Measurements from ENCODE around the gene CLEC1A.
"Not testable (repeated sequence)": the region's sequence is repeated elsewhere in the genome, so short reads cannot be mapped to it uniquely, and the experiment has no call there.

The CLEC1A gene

DNA sequence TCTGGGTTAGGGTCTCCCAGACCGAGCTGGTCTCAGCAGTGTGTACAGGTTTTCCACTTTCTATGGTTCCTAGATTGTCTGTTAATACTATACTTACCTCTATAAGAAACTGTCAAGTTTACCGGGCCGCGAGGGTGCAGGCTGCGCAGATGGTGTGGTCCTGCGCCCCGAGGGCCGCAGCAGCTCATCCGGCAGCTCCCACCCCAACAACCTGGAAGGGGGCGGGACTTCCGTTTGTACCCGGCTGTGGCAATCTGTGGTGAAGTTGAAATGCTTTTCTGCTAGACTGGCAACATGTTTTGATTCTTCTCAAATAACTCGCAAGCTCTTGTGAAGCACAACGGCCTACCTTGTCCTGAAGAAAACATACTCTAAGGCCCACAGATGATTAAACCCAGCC, 68.3 kb downstream of the CLEC1A start, which contains the start of gene CLEC9A:
TSS of gene CLEC9A (plus strand) at position 237 of the 400 bp plus-strand sequence. CDS start 22,006 bp downstream, outside the sequence.
- peaks cover 0 to 2% of the 10 kb centered on the region in 2 donors for H3K4me1 ChIP-seq (ENCODE audit: control insufficient read depth in 2 of 2, insufficient read depth in 1 of 2, low read depth in 1 of 2, low read length in 2 of 2)
- no peaks in the 10 kb centered on the region for H3K36me3 ChIP-seq (replicated peaks in 1 of 2; ENCODE audit: control insufficient read depth in 2 of 2, insufficient read depth in 2 of 2, low read length in 2 of 2)
- no peak within 1 kb of the TSS for H2AK5ac ChIP-seq (ENCODE audit: low read depth, low read length)
- no peak within 1 kb of the TSS for H4K91ac ChIP-seq (ENCODE audit: low read depth, low read length, poor library complexity)
- H2BK15ac ChIP-seq (ENCODE audit: low read length) = no peak within 1 kb of the TSS
- H3K27me3 ChIP-seq (ENCODE audit: control insufficient read depth in 3 of 3, insufficient read depth in 3 of 3, low read depth in 1 of 3, low read length in 3 of 3) = no peaks in the 10 kb centered on the region
- no peak within 1 kb of the TSS for H4K8ac ChIP-seq (ENCODE audit: low read depth, low read length)
- no peak within 1 kb of the TSS for H3K18ac ChIP-seq (ENCODE audit: low read length)
- H2BK12ac ChIP-seq (ENCODE audit: low read length) = no peak within 1 kb of the TSS
- H3K9me3 ChIP-seq (replicated peaks in 1 of 2; ENCODE audit: control insufficient read depth in 2 of 2, insufficient read depth in 1 of 2, low read depth in 1 of 2, low read length in 2 of 2) = no peaks in the 10 kb centered on the region
- no peak within 1 kb of the TSS for H2BK120ac ChIP-seq (ENCODE audit: low read depth, low read length)
- no peak within 1 kb of the TSS for H3K9ac ChIP-seq (ENCODE audit: low read depth, low read length, poor library complexity)
- no peak within 1 kb of the TSS for H2AFZ ChIP-seq (ENCODE audit: low read length)
- H2BK5ac ChIP-seq (ENCODE audit: low read length) = no peak within 1 kb of the TSS
- H3K14ac ChIP-seq (ENCODE audit: low read length) = no peak within 1 kb of the TSS
- H3K23ac ChIP-seq (ENCODE audit: low read depth, low read length, poor library complexity) = no peak within 1 kb of the TSS
- no peak for DNase-seq (ENCODE audit: low spot score)
- no CpG with 5 or more reads among the region's 14 CpGs for WGBS, 2 donors (ENCODE audit: extremely low coverage in 2 of 2, insufficient read length in 2 of 2, insufficient replicate concordance in 1 of 2)
- H3K79me1 ChIP-seq (ENCODE audit: low read depth, low read length) = no peaks in the 10 kb centered on the region
- H3K4me2 ChIP-seq (ENCODE audit: insufficient read depth, low read length, poor library complexity, severe bottlenecking) = no peak within 1 kb of the TSS
- no peak within 1 kb of the TSS for H3K27ac ChIP-seq (replicated peaks; ENCODE audit: low read length)
- H3K4me3 ChIP-seq (ENCODE audit: low read length in 2 of 2) = no peak within 1 kb of the TSS
- H3K4ac ChIP-seq (ENCODE audit: low read length) = no peak within 1 kb of the TSS

DNA sequence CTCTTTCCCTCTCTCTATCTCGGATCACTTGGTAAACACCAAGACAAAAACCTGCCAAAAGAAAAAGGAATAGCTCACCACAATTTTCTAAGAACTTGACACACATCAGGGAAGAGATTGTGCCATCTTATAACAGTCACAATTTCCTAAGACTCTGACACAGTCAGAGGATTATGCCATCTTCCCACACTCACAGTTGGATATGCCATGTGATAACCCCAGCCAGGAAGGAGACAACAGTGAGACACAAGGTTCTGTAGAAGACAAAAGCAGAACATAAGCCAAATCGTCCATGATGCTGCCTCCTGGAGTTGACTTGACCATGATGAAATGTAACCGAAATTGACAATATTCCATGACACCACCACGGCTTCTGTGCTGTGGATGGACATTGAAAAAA, 71.1 kb downstream of the CLEC1A start:
- no peak overlapping the region for H3K27ac ChIP-seq (replicated peaks; ENCODE audit: low read length)
- no peak overlapping the region for H3K9ac ChIP-seq (ENCODE audit: low read depth, low read length, poor library complexity)
- H2BK12ac ChIP-seq (ENCODE audit: low read length) = no peak overlapping the region
- H3K79me1 ChIP-seq (ENCODE audit: low read depth, low read length) = no peaks in the 10 kb centered on the region
- H3K4ac ChIP-seq (ENCODE audit: low read length) = no peak overlapping the region
- no peak overlapping the region for H4K8ac ChIP-seq (ENCODE audit: low read depth, low read length)
- H3K4me1 ChIP-seq (ENCODE audit: control insufficient read depth in 2 of 2, insufficient read depth in 1 of 2, low read depth in 1 of 2, low read length in 2 of 2) = peaks cover 0 to 2% of the 10 kb centered on the region in 2 donors
- no peak overlapping the region for H3K4me3 ChIP-seq (ENCODE audit: low read length in 2 of 2)
- no peaks in the 10 kb centered on the region for H3K9me3 ChIP-seq (replicated peaks in 1 of 2; ENCODE audit: control insufficient read depth in 2 of 2, insufficient read depth in 1 of 2, low read depth in 1 of 2, low read length in 2 of 2)
- no peaks in the 10 kb centered on the region for H3K27me3 ChIP-seq (ENCODE audit: control insufficient read depth in 3 of 3, insufficient read depth in 3 of 3, low read depth in 1 of 3, low read length in 3 of 3)
- no peak overlapping the region for H3K23ac ChIP-seq (ENCODE audit: low read depth, low read length, poor library complexity)
- H2BK5ac ChIP-seq (ENCODE audit: low read length) = no peak overlapping the region
- no CpG with 5 or more reads among the region's 4 CpGs for WGBS, 2 donors (ENCODE audit: extremely low coverage in 2 of 2, insufficient read length in 2 of 2, insufficient replicate concordance in 1 of 2)
- H2BK120ac ChIP-seq (ENCODE audit: low read depth, low read length) = no peak overlapping the region
- H3K36me3 ChIP-seq (replicated peaks in 1 of 2; ENCODE audit: control insufficient read depth in 2 of 2, insufficient read depth in 2 of 2, low read length in 2 of 2) = no peaks in the 10 kb centered on the region
- no peak overlapping the region for H4K91ac ChIP-seq (ENCODE audit: low read depth, low read length, poor library complexity)
- peak overlapping the region; percentile 45 for H2AFZ ChIP-seq (ENCODE audit: low read length)
- H3K4me2 ChIP-seq (ENCODE audit: insufficient read depth, low read length, poor library complexity, severe bottlenecking) = no peak overlapping the region
- no peak overlapping the region for H3K18ac ChIP-seq (ENCODE audit: low read length)
- no peak overlapping the region for H3K14ac ChIP-seq (ENCODE audit: low read length)
- DNase-seq (ENCODE audit: low spot score) = no peak
- no peak overlapping the region for H2BK15ac ChIP-seq (ENCODE audit: low read length)
- no peak overlapping the region for H2AK5ac ChIP-seq (ENCODE audit: low read depth, low read length)

DNA sequence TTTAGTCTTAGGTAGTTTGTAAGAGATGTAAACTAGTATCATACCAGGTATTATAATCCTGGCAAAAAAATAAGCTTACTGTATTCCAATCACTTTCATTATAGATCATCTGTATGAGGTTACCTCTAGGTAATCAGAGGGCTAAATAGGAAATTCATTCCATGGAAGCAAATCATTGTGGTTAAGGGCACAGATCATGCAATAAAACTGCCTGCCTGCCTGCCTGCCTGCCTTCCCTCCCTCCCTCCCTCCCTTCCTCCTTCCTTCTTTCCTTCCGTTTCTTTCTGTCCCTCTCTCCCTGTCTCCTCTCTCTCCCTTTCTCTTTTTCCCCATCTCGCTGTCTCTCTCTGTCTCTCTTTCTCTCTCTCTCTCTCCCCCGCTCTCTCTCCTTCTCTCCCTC, 71.5 kb downstream of the CLEC1A start:
- WGBS, 2 donors (ENCODE audit: extremely low coverage in 2 of 2, insufficient read length in 2 of 2, insufficient replicate concordance in 1 of 2) = no CpG with 5 or more reads among the region's 3 CpGs
- Histone ChIP-seq H3K4ac (ENCODE audit: low read length) (no peak overlapping the region), H2AK5ac (ENCODE audit: low read depth, low read length) (no peak overlapping the region), H3K9me3 (replicated peaks in 1 of 2; ENCODE audit: control insufficient read depth in 2 of 2, insufficient read depth in 1 of 2, low read depth in 1 of 2, low read length in 2 of 2) (no peaks in the 10 kb centered on the region), H3K4me3 (ENCODE audit: low read length in 2 of 2) (no peak overlapping the region), H3K79me1 (ENCODE audit: low read depth, low read length) (no peaks in the 10 kb centered on the region), H3K36me3 (replicated peaks in 1 of 2; ENCODE audit: control insufficient read depth in 2 of 2, insufficient read depth in 2 of 2, low read length in 2 of 2) (no peaks in the 10 kb centered on the region), H2AFZ (ENCODE audit: low read length) (peak overlapping the region; percentile 45), H2BK12ac (ENCODE audit: low read length) (no peak overlapping the region), H4K8ac (ENCODE audit: low read depth, low read length) (no peak overlapping the region), H3K18ac (ENCODE audit: low read length) (no peak overlapping the region), H2BK120ac (ENCODE audit: low read depth, low read length) (no peak overlapping the region), H3K27ac (replicated peaks; ENCODE audit: low read length) (no peak overlapping the region), H3K9ac (ENCODE audit: low read depth, low read length, poor library complexity) (no peak overlapping the region), H3K27me3 (ENCODE audit: control insufficient read depth in 3 of 3, insufficient read depth in 3 of 3, low read depth in 1 of 3, low read length in 3 of 3) (no peaks in the 10 kb centered on the region), H3K4me2 (ENCODE audit: insufficient read depth, low read length, poor library complexity, severe bottlenecking) (no peak overlapping the region), H3K4me1 (ENCODE audit: control insufficient read depth in 2 of 2, insufficient read depth in 1 of 2, low read depth in 1 of 2, low read length in 2 of 2) (peaks cover 0 to 2% of the 10 kb centered on the region in 2 donors), H4K91ac (ENCODE audit: low read depth, low read length, poor library complexity) (no peak overlapping the region), H3K14ac (ENCODE audit: low read length) (no peak overlapping the region), H2BK15ac (ENCODE audit: low read length) (no peak overlapping the region), H3K23ac (ENCODE audit: low read depth, low read length, poor library complexity) (no peak overlapping the region), H2BK5ac (ENCODE audit: low read length) (no peak overlapping the region)
- DNase-seq (ENCODE audit: low spot score) = no peak

DNA sequence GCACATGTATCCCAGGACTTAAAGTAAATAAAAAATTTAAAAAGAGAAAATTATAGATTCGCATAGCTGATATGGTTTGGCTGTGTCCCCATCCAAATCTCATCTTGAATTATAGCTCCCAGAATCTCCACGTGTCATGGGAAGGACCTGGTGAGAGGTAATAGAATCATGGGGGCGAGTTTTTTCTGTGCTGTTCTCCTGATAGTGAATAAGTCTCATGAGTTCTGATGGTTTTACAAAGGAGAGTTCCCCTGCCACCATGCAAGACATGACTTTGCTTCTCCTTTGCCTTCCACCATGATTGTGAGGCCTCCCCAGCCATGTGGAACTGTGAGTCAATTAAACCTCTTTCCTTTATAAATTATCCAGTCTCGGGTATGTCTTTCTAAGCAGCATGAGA, 72.1 kb downstream of the CLEC1A start:
- not testable (repeated sequence) for H4K91ac ChIP-seq (ENCODE audit: low read depth, low read length, poor library complexity)
- WGBS, 2 donors (ENCODE audit: extremely low coverage in 2 of 2, insufficient read length in 2 of 2, insufficient replicate concordance in 1 of 2) = no CpG with 5 or more reads among the region's 4 CpGs

More for the DNA sequence above, 72.1 kb downstream of the CLEC1A start:
- not testable (repeated sequence) for H3K9me3 ChIP-seq (replicated peaks in 1 of 2; ENCODE audit: control insufficient read depth in 2 of 2, insufficient read depth in 1 of 2, low read depth in 1 of 2, low read length in 2 of 2); H3K36me3 ChIP-seq (replicated peaks in 1 of 2; ENCODE audit: control insufficient read depth in 2 of 2, insufficient read depth in 2 of 2, low read length in 2 of 2); H2BK5ac ChIP-seq (ENCODE audit: low read length); H3K79me1 ChIP-seq (ENCODE audit: low read depth, low read length); H3K4me2 ChIP-seq (ENCODE audit: insufficient read depth, low read length, poor library complexity, severe bottlenecking); H3K4me1 ChIP-seq (ENCODE audit: control insufficient read depth in 2 of 2, insufficient read depth in 1 of 2, low read depth in 1 of 2, low read length in 2 of 2); H2AFZ ChIP-seq (ENCODE audit: low read length); H3K27me3 ChIP-seq (ENCODE audit: control insufficient read depth in 3 of 3, insufficient read depth in 3 of 3, low read depth in 1 of 3, low read length in 3 of 3); DNase-seq (ENCODE audit: low spot score); H2BK120ac ChIP-seq (ENCODE audit: low read depth, low read length); H3K18ac ChIP-seq (ENCODE audit: low read length); H2BK15ac ChIP-seq (ENCODE audit: low read length); H3K9ac ChIP-seq (ENCODE audit: low read depth, low read length, poor library complexity); H2AK5ac ChIP-seq (ENCODE audit: low read depth, low read length); H2BK12ac ChIP-seq (ENCODE audit: low read length); H3K4ac ChIP-seq (ENCODE audit: low read length); H4K8ac ChIP-seq (ENCODE audit: low read depth, low read length); H3K27ac ChIP-seq (replicated peaks; ENCODE audit: low read length); H3K23ac ChIP-seq (ENCODE audit: low read depth, low read length, poor library complexity); H3K4me3 ChIP-seq (ENCODE audit: low read length in 2 of 2); H3K14ac ChIP-seq (ENCODE audit: low read length)
